Measurements from ENCODE around the gene NINJ1.
"Not testable (repeated sequence)": the region's sequence is repeated elsewhere in the genome, so short reads cannot be mapped to it uniquely, and the experiment has no call there.

- not testable (repeated sequence) for TF ChIP-seq POLR2AphosphoS5, POLR2A (IDR thresholded peaks at IDR 0.05; ENCODE audit: low read depth, low read length)
These were observed 33.0 kb downstream of the NINJ1 start for GRCh38 chr9:93101086-93101485.

Data from GM12892 (cell line).